HepG2 (cell line): ENCODE data around the gene KIRREL2. TPM values are rescaled to one million over a fixed set of nuclear protein-coding genes. Genes with fewer than 3 reads are reported as not detected.

Experiments used
- ARNTL ChIP-seq: sonication (generic); formaldehyde crosslinking; IDR thresholded peaks from 2 replicates; pipeline ENCODE4 v1.4.0; 2020; ENCODE audit warnings: mild to moderate bottlenecking, missing genetic modification reagents
- IRX3 ChIP-seq: sonication (generic); formaldehyde crosslinking; IDR thresholded peaks from 2 replicates; pipeline ENCODE4 v1.8.1; 2023; ENCODE audit warnings: mild to moderate bottlenecking, low read depth, missing genetic modification reagents, borderline replicate concordance
- KDM6A ChIP-seq: IDR thresholded peaks from 2 replicates; pipeline ENCODE4 v1.6.1; 2016; ENCODE audit warnings: low read depth
- KLF13 ChIP-seq: sonication (generic); formaldehyde crosslinking; IDR thresholded peaks from 2 replicates; pipeline ENCODE4 v1.4.0; 2020; ENCODE audit warnings: mild to moderate bottlenecking, missing genetic modification reagents
- MBD4 ChIP-seq: IDR thresholded peaks from 2 replicates; pipeline ENCODE4 v1.6.1; 2012; ENCODE audit warnings: low read length, inconsistent platforms, borderline replicate concordance
- NONO ChIP-seq, 2 experiments: fragments of 450-650 bp in 1 of 2; sonication (generic) in 1 of 2; formaldehyde crosslinking in 1 of 2; IDR thresholded peaks in 1 of 2; conservative IDR thresholded peaks in 1 of 2; 2 replicates each; pipeline versions ENCODE4 v1.6.1 to v1.8.0; 2017 to 2022; ENCODE audit warnings: mild to moderate bottlenecking in 1 of 2, missing genetic modification reagents in 1 of 2, moderate library complexity in 1 of 2
- SRSF4 ChIP-seq: fragments of 200-400 bp; formaldehyde crosslinking; IDR thresholded peaks from one replicate; pipeline ENCODE4 v1.6.1; 2018; ENCODE audit warnings: mild to moderate bottlenecking, low read depth, low read length, moderate library complexity; ENCODE audit not compliant: poor library complexity, severe bottlenecking
- SUZ12 ChIP-seq: fragments of 150-350 bp; IDR thresholded peaks from 2 replicates; pipeline ENCODE4 v1.6.1; 2014; ENCODE audit warnings: low read depth, low read length
- TAF15 ChIP-seq: fragments of 200-400 bp; formaldehyde crosslinking; IDR thresholded peaks from one replicate; pipeline ENCODE4 v1.6.1; 2018; ENCODE audit warnings: mild to moderate bottlenecking, low read depth, low read length; ENCODE audit not compliant: poor library complexity, severe bottlenecking
- TGIF2 ChIP-seq: IDR thresholded peaks from 2 replicates; pipeline ENCODE4 v1.6.1; 2016; ENCODE audit warnings: control low read depth, missing compliant biosample characterization
- ZMYM3 ChIP-seq: sonication (generic); formaldehyde crosslinking; IDR thresholded peaks from 2 replicates; pipeline ENCODE4 v1.5.1; 2020; ENCODE audit warnings: mild to moderate bottlenecking, missing genetic modification reagents
- ZNF101 ChIP-seq: sonication (generic); formaldehyde crosslinking; IDR thresholded peaks from 2 replicates; pipeline ENCODE4 v1.4.0; 2020; ENCODE audit warnings: mild to moderate bottlenecking, low read depth, missing genetic modification reagents, borderline replicate concordance
- ZNF143 ChIP-seq: sonication (generic); formaldehyde crosslinking; IDR thresholded peaks from 2 replicates; pipeline ENCODE4 v1.4.0; 2020; ENCODE audit warnings: missing genetic modification reagents
- ZNF235 ChIP-seq: sonication (generic); formaldehyde crosslinking; IDR thresholded peaks from 2 replicates; pipeline ENCODE4 v1.8.1; 2023; ENCODE audit warnings: mild to moderate bottlenecking, missing genetic modification reagents, borderline replicate concordance
- ZNF383 ChIP-seq: sonication (generic); formaldehyde crosslinking; IDR thresholded peaks from 2 replicates; pipeline ENCODE4 v1.4.0; 2020; ENCODE audit warnings: missing genetic modification reagents, mild to moderate bottlenecking, borderline replicate concordance
- ZNF460 ChIP-seq: sonication (generic); formaldehyde crosslinking; IDR thresholded peaks from 2 replicates; pipeline ENCODE4 v1.5.1; 2020; ENCODE audit warnings: missing genetic modification reagents, mild to moderate bottlenecking, borderline replicate concordance
- ZNF670 ChIP-seq: sonication (generic); formaldehyde crosslinking; IDR thresholded peaks from 2 replicates; pipeline ENCODE4 v1.8.0; 2022; ENCODE audit warnings: mild to moderate bottlenecking, missing genetic modification reagents, borderline replicate concordance
- ZNF678 ChIP-seq: sonication (generic); formaldehyde crosslinking; IDR thresholded peaks from 2 replicates; pipeline ENCODE4 v1.4.0; 2020; ENCODE audit warnings: mild to moderate bottlenecking, missing genetic modification reagents
- ZNF749 ChIP-seq: sonication (generic); formaldehyde crosslinking; IDR thresholded peaks from 2 replicates; pipeline ENCODE4 v1.8.0; 2022; ENCODE audit warnings: mild to moderate bottlenecking, missing genetic modification reagents, moderate library complexity, borderline replicate concordance
- ZNF792 ChIP-seq: IDR thresholded peaks from 2 replicates; pipeline ENCODE4 v1.6.1; 2016
- ZNF879 ChIP-seq: sonication (generic); formaldehyde crosslinking; IDR thresholded peaks from 2 replicates; pipeline ENCODE4 v1.8.1; 2023; ENCODE audit warnings: missing genetic modification reagents
- ZNF891 ChIP-seq: sonication (generic); formaldehyde crosslinking; IDR thresholded peaks from 2 replicates; pipeline ENCODE4 v1.5.0; 2020; ENCODE audit warnings: mild to moderate bottlenecking, missing genetic modification reagents
- ZSCAN30 ChIP-seq: sonication (generic); formaldehyde crosslinking; IDR thresholded peaks from 2 replicates; pipeline ENCODE4 v1.5.0; 2020; ENCODE audit warnings: mild to moderate bottlenecking, missing genetic modification reagents
- polyA plus RNA-seq, 8 experiments: library from polyadenylated mRNA; depleted of rRNA in 3 of 8; stranded (reverse) in 7 of 8; unstranded in 1 of 8; fragments of >200 nt; fragmentation: Illumina TruSeq in 4 of 8; extraction: Trizol in 4 of 8; gene quantifications; 2 replicates each; pipeline versions ENCODE4 v1.2.1 to v1.2.3, GENCODE V29; 2011 to 2016; ENCODE audit warnings: low read depth in 4 of 8, missing spikeins in 1 of 8, mixed read lengths in 1 of 8; ENCODE audit not compliant: insufficient read depth in 1 of 8
- total RNA-seq, 5 experiments: library from RNA; depleted of rRNA; stranded (reverse); fragments of >200 nt; fragmentation: Illumina TruSeq; extraction: Trizol; gene quantifications; 2 replicates each; pipeline ENCODE4 v1.2.3, GENCODE V29; 2016; ENCODE audit warnings: low read depth in 1 of 5
- TF ChIP-seq, protein P1 (sequence below), 2 experiments: sonication (generic) in 1 of 2; formaldehyde crosslinking in 1 of 2; IDR thresholded peaks; 2 replicates each; pipeline versions ENCODE4 v1.4.0 to v1.6.1; 2016 to 2020; ENCODE audit warnings: borderline replicate concordance in 1 of 2, low read depth in 1 of 2, mild to moderate bottlenecking in 1 of 2, missing genetic modification reagents in 1 of 2
- TF ChIP-seq, protein P2 (sequence below): sonication (generic); formaldehyde crosslinking; IDR thresholded peaks from 2 replicates; pipeline ENCODE4 v1.4.0; 2020; ENCODE audit warnings: missing genetic modification reagents

The KIRREL2 gene
- total and polyA plus RNA-seq, 2 of the 13 experiments (the other 11 are each of a cell fraction or from before 2014, with no cell fraction given): 0.18 to 2.4 TPM

DNA sequence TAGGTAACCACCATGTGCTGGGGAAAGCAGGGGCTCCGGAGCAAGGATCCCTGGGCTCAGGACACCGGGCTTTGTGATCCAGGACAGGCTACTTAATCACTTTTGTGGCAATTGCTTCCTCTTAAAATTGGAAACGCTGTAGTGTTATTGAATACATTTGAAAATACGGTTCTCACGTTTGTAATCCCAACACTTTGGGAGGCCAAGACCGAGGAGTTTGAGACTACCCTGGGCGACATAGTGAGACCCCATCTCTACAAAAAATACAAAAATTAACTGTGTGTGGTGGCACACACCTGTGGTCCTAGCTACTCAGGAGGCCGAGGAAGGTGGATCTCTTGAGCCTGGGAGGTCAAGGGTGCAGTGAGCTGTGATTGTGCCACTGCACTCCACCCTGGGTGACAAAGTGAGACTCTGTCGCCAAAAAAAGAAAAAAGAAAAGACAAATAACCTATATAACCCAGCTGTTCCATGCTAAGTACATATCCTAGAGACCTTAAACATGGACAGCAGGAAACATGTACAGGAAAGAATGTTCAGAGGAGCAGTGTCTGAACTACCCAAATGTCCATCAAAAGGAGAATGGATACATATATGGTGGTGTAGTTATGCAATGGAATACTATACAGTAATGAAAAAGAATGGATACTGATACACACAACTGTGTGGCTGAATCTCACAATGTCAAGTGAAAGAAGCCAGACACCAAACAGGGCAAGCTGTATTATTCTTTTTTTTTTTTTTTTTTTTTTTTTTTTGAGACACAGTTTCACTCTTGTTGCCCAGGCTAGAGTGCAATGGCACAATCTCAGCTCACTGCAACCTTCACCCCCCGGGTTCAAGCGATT lies 43.4 kb upstream of the KIRREL2 start (continued):
- TF ChIP-seq, protein P1, sequence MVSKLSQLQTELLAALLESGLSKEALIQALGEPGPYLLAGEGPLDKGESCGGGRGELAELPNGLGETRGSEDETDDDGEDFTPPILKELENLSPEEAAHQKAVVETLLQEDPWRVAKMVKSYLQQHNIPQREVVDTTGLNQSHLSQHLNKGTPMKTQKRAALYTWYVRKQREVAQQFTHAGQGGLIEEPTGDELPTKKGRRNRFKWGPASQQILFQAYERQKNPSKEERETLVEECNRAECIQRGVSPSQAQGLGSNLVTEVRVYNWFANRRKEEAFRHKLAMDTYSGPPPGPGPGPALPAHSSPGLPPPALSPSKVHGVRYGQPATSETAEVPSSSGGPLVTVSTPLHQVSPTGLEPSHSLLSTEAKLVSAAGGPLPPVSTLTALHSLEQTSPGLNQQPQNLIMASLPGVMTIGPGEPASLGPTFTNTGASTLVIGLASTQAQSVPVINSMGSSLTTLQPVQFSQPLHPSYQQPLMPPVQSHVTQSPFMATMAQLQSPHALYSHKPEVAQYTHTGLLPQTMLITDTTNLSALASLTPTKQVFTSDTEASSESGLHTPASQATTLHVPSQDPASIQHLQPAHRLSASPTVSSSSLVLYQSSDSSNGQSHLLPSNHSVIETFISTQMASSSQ (IDR thresholded peaks at IDR 0.05; ENCODE audit: low read depth): no peak
- TF ChIP-seq, protein P1 (CRISPR knock-in tag; IDR thresholded peaks at IDR 0.05; ENCODE audit: borderline replicate concordance): peak; percentile 40; the same call in 1 of the 2 replicates
- TF ChIP-seq ZNF749 (CRISPR knock-in tag) (no peak; the same call in 1 of the 2 replicates), MBD4 (no peak), IRX3 (no peak), ARNTL (CRISPR knock-in tag) (0 out of 2 replicates have a peak, but pooled peaks have one; percentile 4), ZNF101 (CRISPR knock-in tag) (no peak), ZNF879 (CRISPR knock-in tag) (no peak), SRSF4 (no peak), ZNF678 (CRISPR knock-in tag) (no peak), ZNF383 (CRISPR knock-in tag) (no peak), ZSCAN30 (no peak), TAF15 (no peak), ZNF891 (CRISPR knock-in tag) (no peak), KDM6A (CRISPR knock-in tag) (no peak), ZNF143 (peak; percentile 9; the same call in 1 of the 2 replicates), ZMYM3 (CRISPR knock-in tag) (0 out of 2 replicates have a peak, but pooled peaks have one; percentile 59), ZNF460 (peak; percentile 94), NONO (IDR thresholded peaks at IDR 0.05) (no peak), NONO (CRISPR knock-in tag; conservative IDR thresholded peaks at IDR 0.05) (no peak), KLF13 (CRISPR knock-in tag) (no peak), ZNF670 (no peak), SUZ12 (no peak), TGIF2 (CRISPR knock-in tag) (no peak; the same call in 1 of the 2 replicates), ZNF235 (CRISPR knock-in tag) (no peak), ZNF792 (CRISPR knock-in tag) (no peak)
- TF ChIP-seq, protein P2, sequence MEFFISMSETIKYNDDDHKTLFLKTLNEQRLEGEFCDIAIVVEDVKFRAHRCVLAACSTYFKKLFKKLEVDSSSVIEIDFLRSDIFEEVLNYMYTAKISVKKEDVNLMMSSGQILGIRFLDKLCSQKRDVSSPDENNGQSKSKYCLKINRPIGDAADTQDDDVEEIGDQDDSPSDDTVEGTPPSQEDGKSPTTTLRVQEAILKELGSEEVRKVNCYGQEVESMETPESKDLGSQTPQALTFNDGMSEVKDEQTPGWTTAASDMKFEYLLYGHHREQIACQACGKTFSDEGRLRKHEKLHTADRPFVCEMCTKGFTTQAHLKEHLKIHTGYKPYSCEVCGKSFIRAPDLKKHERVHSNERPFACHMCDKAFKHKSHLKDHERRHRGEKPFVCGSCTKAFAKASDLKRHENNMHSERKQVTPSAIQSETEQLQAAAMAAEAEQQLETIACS (CRISPR knock-in tag): no peak
